Fibroblast of mammary gland (primary cell): ENCODE measurements around the gene PLEKHS1.
"Not testable (repeated sequence)": the region's sequence is repeated elsewhere in the genome, so short reads cannot be mapped to it uniquely, and the experiment has no call there.

Experiments
- DNase-seq: peaks from one replicate; pipeline ENCODE4 v3.0.0-alpha.2; 2010; ENCODE audit warnings: low read depth
- H3K4me3 ChIP-seq: 2 replicates; pipeline ENCODE4 v1.5.1; 2011; ENCODE audit warnings: low read depth, mild to moderate bottlenecking, low read length, moderate library complexity; ENCODE audit not compliant: control insufficient read depth
- CTCF ChIP-seq: conservative IDR thresholded peaks from 2 replicates; pipeline ENCODE4 v1.5.1; 2011; ENCODE audit warnings: low read depth, low read length, inconsistent platforms; ENCODE audit not compliant: control insufficient read depth, insufficient read depth

PLEKHS1 gene

DNA sequence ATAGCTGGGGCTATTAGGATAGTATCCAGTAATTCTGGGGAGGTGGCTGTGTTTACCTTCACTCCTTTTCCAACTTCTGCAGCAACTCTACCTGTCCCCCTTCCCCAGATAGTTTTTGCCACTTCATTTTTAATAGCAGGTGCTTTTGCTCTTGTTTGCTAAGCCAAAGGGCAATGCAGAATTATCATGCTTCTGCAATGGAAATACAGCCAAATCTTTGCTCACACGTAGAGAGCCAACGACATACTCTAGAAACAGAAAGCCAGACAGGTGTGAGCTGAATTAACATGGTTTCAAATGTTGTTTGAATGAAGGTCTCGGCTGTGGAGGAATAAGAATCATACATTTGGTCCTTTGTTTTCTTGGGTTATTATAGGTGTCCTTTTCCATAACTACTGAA, 14.4 kb downstream of the PLEKHS1 start:
- TF ChIP-seq CTCF, result no peak
- H3K4me3 ChIP-seq, result no peak overlapping the region
- no peak for DNase-seq

- DNase-seq, result no peak
- TF ChIP-seq CTCF, result no peak
These were observed 15.7 kb downstream of the PLEKHS1 start for GRCh38 chr10:113767222-113767621.

DNA sequence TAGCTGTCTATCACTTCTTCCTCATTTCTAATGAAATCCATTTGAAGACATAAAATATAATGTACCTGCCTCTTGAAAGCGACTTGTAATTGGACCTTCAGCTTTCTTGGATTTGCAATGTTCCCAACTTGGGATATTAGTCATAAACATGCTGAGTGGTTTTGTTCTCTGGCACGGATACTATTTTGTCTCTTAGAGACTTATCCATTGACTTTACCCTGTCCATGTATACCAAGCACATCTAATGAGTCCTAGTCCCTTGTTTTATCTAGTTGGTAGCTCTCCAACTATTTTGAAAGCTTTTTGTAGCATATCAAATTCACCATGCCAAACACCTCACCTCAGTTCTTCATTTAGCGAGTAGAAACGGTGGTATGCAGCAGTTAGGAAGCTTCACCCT, 18.9 kb downstream of the PLEKHS1 start:
- H3K4me3 ChIP-seq, result no peak overlapping the region
- DNase-seq, result no peak
- no peak for TF ChIP-seq CTCF

More at GRCh38 chr10:113767222-113767621, 15.7 kb downstream of the PLEKHS1 start:
- H3K4me3 ChIP-seq, result no peak overlapping the region

DNA sequence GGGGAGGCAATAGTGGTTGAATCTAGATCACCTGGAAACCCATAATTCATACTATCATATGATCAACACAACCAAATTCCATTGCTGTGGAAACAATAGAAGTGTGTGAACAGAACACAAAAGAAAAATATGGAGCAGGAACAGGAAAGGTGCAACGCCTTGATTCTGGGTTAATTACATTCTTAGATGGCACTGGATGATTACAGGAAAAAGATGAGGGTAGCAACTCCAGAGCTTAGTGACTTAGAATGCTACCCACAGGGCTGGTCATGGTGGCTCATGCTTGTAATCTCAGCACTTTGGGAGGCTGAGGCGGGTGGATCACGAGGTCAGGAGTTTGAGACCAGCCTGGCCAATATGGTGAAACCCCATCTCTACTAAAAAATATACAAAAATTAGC, 19.6 kb downstream of the PLEKHS1 start:
- H3K4me3 ChIP-seq, DNase-seq: not testable (repeated sequence)

DNA sequence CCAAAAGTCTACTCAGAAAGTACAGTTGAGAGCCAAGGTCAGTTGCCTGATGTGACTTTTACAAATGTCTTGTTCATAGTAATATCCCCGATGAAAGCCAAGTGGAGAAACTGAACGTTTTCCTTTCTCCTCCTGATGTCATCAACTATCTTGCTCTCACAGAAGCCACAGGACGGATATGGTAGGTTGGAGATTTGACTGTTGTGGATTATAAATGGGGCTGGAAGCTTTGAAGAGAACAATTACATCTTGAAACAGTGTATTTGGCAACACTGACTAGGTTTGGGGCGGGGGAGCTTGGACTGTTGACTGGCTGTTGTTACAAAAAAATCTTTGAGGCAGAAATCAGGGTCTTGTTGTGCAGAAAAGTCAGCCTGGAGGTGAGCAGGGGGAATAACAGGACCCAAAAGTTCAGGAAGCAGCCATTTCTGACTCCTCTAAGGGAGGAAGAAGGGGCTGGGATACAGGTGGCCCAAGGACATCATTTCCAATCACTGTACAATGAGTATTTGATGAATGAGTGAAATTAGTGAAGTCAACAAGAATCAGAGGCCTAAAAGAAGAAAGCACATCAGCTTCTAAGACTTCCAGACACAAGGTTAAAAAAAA, 24.3 kb downstream of the PLEKHS1 start:
- no peak for DNase-seq

DNA sequence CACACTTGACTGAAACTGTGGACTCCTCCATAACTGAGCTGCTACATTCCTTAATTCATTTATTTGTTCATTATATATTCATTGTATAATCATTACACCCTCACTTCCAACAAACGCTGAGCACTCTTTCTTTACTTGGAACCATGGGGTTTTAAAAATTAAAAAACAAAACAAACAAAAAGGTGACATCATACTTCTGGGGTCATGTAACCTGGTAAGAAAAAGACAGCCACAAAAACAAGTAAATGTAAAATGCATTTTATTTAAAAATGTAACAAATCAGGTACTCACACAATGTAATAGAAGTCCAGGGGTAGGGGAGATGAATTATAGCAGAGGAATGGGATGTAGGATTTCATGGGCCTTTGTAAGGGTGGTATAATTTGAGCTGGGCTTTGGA, 25.1 kb downstream of the PLEKHS1 start:
- TF ChIP-seq CTCF, result no peak
- H3K4me3 ChIP-seq, result no peak overlapping the region
- DNase-seq, result no peak

More for the DNA sequence above, 24.3 kb downstream of the PLEKHS1 start:
- no peak for TF ChIP-seq CTCF
- H3K4me3 ChIP-seq, result no peak overlapping the region

- no peak for TF ChIP-seq CTCF
- H3K4me3 ChIP-seq, result no peak overlapping the region
- no peak for DNase-seq
These were observed 29.3 kb downstream of the PLEKHS1 start for GRCh38 chr10:113780681-113781250.
